ENCODE results near the gene SALL3. TPM values are rescaled to one million over a fixed set of nuclear protein-coding genes. Genes with fewer than 3 reads are reported as not detected.

Gene SALL3
- total and polyA plus RNA-seq, 2 donors: 0.60 to 2.2 TPM

DNA sequence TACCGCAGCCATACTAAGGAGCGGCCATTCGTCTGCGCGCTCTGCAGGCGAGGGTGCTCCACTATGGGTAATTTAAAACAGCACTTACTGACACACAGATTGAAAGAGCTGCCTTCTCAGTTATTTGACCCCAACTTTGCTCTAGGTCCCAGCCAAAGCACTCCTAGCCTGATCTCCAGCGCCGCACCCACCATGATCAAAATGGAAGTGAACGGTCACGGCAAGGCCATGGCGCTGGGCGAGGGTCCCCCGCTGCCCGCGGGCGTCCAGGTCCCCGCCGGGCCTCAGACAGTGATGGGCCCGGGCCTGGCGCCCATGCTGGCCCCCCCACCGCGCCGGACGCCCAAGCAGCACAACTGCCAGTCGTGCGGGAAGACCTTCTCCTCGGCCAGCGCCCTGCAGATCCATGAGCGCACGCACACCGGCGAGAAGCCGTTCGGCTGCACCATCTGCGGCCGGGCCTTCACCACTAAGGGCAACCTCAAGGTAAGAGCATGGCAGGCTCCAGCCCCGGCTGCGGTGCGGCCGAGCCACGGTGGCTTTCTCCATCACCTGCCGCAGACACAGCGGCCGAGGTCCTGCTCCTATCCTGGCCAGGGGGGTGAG, 15.5 kb downstream of the SALL3 start:
- WGBS: 98% methylated on average over 44 of the region's 44 CpGs

DNA sequence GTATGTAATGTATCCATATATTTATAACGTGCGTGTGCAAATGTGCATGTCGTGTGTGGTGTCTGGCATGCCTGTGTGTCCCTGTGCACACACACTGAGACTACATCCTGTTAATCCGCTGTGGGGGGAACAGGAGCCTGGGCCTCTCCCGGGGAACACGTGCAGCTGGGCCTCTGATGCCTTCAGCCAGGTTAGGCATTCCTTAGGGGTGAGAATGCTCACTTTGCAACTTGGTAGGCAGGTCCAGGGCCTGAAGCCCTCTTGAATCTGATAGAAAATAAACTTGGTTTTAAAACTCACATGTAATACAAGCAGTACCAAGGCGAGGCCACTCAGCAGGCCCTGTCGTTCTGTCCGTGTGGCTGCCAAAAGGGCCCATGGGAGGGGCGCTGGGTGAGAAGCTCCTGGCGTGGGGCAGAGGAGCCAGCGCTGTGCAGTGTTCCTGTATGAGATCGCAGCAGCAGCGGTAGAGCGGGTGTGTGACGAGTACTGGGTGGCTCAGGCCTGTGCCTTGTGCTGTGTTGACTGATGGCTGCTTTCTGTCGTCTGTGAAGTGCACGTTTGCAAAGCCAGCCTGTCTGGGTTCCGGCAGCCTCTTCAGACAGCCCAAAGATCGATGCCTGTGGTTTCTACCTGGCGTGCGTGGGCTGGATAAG, 16.2 kb downstream of the SALL3 start:
- DNase-seq (ENCODE audit: extremely low spot score): no peak
- 83% methylated on average over 22 of the region's 22 CpGs for WGBS
- H3K4me3 ChIP-seq (ENCODE audit: low read depth, low read length): no peak overlapping the region

More for the DNA sequence above, 15.5 kb downstream of the SALL3 start:
- DNase-seq (ENCODE audit: extremely low spot score): no peak
- no peak overlapping the region for H3K4me3 ChIP-seq (ENCODE audit: low read depth, low read length)
- H3K27ac ChIP-seq (ENCODE audit: low read depth): no peak overlapping the region
- no peaks in the 10 kb centered on the region for H3K36me3 ChIP-seq (ENCODE audit: insufficient read depth)
- no peaks in the 10 kb centered on the region for H3K4me1 ChIP-seq (ENCODE audit: insufficient read depth)

DNA sequence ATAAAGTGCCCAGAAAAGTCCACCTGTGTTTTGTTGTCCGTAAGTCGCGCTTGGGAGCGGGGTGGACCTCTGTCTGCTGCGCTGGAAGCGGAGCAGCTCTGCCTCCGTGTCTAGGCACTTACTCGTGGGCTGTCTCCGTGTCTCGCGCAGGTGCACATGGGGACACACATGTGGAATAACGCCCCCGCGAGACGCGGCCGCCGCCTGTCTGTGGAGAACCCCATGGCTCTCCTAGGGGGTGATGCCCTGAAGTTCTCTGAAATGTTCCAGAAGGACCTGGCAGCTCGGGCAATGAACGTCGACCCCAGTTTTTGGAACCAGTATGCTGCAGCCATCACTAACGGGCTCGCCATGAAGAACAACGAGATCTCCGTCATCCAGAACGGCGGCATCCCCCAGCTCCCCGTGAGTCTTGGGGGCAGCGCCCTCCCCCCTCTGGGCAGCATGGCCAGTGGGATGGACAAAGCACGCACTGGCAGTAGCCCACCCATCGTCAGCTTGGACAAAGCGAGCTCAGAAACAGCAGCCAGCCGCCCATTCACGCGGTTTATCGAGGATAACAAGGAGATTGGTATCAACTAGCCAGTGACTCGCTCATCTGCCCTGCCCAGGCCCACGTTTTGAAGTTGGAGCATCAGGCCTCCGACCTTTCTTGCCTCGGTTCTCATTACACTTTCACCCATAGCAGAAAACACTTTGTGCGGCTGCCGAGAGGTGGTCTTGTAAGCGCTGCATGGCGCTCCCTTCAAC, 17.3 kb downstream of the SALL3 start:
- H3K36me3 ChIP-seq (ENCODE audit: insufficient read depth): no peaks in the 10 kb centered on the region
- no peaks in the 10 kb centered on the region for H3K4me1 ChIP-seq (ENCODE audit: insufficient read depth)
- H3K27ac ChIP-seq (ENCODE audit: low read depth): no peak overlapping the region
- H3K4me3 ChIP-seq (ENCODE audit: low read depth, low read length): no peak overlapping the region
- WGBS: 93% methylated on average over 44 of the region's 44 CpGs
- DNase-seq (ENCODE audit: extremely low spot score): no peak

More for the DNA sequence above, 16.2 kb downstream of the SALL3 start:
- H3K4me1 ChIP-seq (ENCODE audit: insufficient read depth): no peaks in the 10 kb centered on the region
- no peak overlapping the region for H3K27ac ChIP-seq (ENCODE audit: low read depth)
- H3K36me3 ChIP-seq (ENCODE audit: insufficient read depth): no peaks in the 10 kb centered on the region

DNA sequence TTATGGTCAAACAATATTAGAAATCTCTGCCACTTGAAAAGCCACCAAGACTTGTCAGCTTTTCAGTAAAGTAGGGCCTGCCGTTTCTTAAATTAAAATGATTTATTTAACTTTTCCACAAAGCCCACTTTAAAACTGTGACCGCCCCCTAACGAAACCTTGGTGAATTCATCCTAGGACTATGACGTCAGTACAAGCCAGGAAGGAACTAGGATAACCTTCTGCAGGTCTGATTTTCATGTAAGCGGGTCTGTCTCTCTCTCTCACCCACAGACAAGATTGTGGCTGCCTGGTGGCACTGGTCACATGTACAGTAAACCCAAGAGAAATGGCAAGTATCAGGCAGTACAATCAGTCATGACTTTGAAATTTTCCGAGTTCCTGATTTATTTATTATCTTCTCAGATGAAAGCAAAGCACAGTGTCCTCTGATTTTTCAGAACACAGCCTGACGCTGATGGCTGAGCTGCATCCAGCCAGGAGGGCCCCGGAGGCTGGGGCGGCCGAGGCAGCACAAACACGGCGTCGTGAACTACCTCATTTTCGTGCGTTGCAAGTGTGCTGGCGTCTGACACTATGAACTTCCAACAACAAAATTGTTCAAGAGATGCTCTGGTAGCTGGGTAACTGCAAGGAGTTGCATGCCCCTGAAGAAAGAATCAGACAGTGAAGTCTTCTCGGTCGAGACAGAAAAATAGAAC, 18.9 kb downstream of the SALL3 start:
- Histone ChIP-seq H3K36me3 (ENCODE audit: insufficient read depth) (no peaks in the 10 kb centered on the region), H3K27ac (ENCODE audit: low read depth) (no peak overlapping the region), H3K4me3 (ENCODE audit: low read depth, low read length) (no peak overlapping the region), H3K4me1 (ENCODE audit: insufficient read depth) (no peaks in the 10 kb centered on the region)
- no peak for DNase-seq (ENCODE audit: extremely low spot score)
- WGBS: 82% methylated on average over 18 of the region's 18 CpGs

DNA sequence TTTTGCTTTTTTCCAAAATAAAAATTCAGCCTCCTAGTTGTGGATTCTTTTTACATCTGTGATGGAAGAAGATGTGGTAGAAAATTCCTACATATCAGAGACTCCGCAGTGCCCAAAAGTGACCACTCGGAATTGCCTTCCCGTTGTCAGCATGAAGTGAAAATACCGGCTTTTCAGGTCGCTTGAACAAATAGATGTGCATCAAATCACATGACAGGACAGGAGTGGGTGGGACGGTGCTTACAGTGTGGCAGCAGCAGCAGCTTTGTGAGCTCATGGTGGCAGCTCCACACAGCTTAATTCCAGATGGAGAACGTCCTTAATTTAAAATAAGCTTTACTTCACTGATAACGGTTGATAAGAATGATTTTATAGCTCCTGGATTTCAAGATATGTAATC, 20.3 kb downstream of the SALL3 start:
- Histone ChIP-seq H3K27ac (ENCODE audit: low read depth) (no peak overlapping the region), H3K36me3 (ENCODE audit: insufficient read depth) (no peaks in the 10 kb centered on the region), H3K4me3 (ENCODE audit: low read depth, low read length) (no peak overlapping the region), H3K4me1 (ENCODE audit: insufficient read depth) (no peaks in the 10 kb centered on the region)
- 48% methylated on average over 8 of the region's 8 CpGs for WGBS
- no peak for DNase-seq (ENCODE audit: extremely low spot score)

DNA sequence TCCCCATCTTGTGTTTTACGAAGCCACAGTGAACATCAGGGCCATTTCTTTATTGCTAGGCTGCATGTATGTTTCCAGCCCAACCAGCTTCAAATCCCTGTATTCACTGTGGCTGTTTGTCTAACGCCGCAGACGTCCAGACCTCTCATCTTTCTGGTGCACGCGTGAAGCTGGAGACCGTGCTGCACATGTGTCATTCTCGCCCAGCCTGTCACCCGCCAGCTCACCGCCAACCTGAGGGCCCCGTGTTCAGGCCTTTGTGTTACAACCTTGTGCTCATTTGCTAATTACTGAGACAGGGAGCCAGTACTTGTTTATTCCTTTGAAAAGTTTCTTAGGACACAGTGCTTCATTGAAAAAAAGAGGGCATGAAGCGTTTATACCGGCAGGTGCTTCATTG, 21.4 kb downstream of the SALL3 start:
- WGBS: 83% methylated on average over 13 of the region's 13 CpGs
- no peaks in the 10 kb centered on the region for H3K4me1 ChIP-seq (ENCODE audit: insufficient read depth)
- DNase-seq (ENCODE audit: extremely low spot score): no peak
- H3K27ac ChIP-seq (ENCODE audit: low read depth): no peak overlapping the region
- H3K36me3 ChIP-seq (ENCODE audit: insufficient read depth): no peaks in the 10 kb centered on the region
- no peak overlapping the region for H3K4me3 ChIP-seq (ENCODE audit: low read depth, low read length)

DNA sequence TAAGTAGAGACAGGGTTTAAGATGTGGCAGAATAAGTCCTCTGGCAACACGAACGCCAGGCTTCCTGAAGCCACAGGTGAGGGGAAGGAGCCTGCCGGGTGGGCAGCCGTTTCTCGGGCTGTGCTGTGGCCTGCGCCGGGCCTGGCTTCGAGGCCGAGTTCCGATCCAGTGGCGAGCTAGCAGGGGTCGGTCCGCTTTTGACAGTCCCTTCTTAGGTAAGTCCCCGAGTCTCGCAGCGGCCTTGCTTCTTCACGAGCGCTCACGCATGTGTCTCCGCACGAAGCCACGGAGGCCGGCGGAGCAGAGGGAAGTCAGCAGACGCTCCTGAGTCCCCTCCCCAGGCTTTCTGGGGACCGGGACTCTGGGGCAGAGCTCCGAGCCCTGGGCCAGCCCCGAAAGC, 26.0 kb downstream of the SALL3 start:
- no peak for DNase-seq (ENCODE audit: extremely low spot score)
- WGBS: 95% methylated on average over 28 of the region's 28 CpGs
- no peaks in the 10 kb centered on the region for H3K36me3 ChIP-seq (ENCODE audit: insufficient read depth)
- no peak overlapping the region for H3K4me3 ChIP-seq (ENCODE audit: low read depth, low read length)
- H3K4me1 ChIP-seq (ENCODE audit: insufficient read depth): no peaks in the 10 kb centered on the region
- H3K27ac ChIP-seq (ENCODE audit: low read depth): no peak overlapping the region

DNA sequence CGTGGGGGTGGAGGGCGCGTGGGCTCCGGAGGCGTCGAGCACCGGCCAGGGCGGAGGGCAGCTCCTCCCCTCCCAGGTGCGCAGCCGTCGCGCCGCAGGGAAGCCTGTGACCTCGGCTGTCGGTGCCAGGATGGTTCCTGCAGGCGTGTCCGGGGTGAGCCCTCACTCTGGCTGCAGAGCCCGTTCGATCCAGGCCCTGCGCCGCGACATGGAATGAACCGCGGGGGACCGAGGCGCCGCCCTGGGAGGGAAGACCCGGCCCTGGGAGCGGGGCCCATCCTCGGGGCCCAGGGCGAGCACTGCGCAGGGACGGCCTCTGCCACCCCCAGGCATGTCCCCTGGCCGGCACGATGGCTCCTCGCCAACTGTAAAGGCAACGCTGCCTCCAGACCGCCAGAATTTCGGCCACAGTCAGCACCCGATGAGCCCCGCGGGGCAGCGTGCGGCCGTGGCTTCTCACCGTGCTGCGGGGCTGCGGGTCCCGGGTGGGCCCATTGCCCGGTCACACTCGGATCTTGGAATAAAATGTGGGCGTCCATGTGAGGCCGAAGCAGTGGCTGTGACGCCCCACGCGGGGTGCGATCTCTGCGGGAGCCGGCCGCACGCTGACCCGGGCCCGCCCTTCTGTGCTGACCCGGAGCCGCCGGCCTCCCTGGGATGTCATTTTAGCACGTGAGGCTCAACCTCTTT, 26.6 kb downstream of the SALL3 start:
- no peak for DNase-seq (ENCODE audit: extremely low spot score)
- WGBS: 94% methylated on average over 67 of the region's 67 CpGs

DNA sequence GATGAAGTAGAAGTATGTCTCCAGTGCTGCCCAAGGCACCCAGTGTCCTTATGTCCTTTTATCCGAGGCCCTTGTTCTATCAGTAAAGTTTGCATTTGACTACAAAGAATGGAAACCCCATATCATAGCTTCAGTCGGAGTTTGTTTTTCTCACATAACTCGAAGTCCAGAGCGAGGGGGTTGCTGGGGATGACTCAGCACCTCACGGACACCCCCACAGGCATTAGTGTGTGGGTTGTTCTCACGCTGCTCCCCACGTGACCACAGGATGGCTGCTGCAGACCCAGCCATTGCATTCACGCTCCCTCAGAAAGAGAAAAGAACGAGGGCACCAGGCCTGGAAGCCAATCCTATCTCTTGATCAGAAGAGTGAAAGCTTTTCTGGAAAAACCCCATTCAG, 27.8 kb downstream of the SALL3 start:
- no peak for DNase-seq (ENCODE audit: extremely low spot score)
- H3K4me3 ChIP-seq (ENCODE audit: low read depth, low read length): no peak overlapping the region
- H3K27ac ChIP-seq (ENCODE audit: low read depth): no peak overlapping the region
- no peaks in the 10 kb centered on the region for H3K4me1 ChIP-seq (ENCODE audit: insufficient read depth)
- whole genome bisulfite sequencing: 92% methylated on average over 9 of the region's 9 CpGs
- no peaks in the 10 kb centered on the region for H3K36me3 ChIP-seq (ENCODE audit: insufficient read depth)

More for the DNA sequence above, 26.6 kb downstream of the SALL3 start:
- H3K27ac ChIP-seq (ENCODE audit: low read depth): no peak overlapping the region
- H3K4me1 ChIP-seq (ENCODE audit: insufficient read depth): no peaks in the 10 kb centered on the region
- H3K36me3 ChIP-seq (ENCODE audit: insufficient read depth): no peaks in the 10 kb centered on the region
- H3K4me3 ChIP-seq (ENCODE audit: low read depth, low read length): no peak overlapping the region

DNA sequence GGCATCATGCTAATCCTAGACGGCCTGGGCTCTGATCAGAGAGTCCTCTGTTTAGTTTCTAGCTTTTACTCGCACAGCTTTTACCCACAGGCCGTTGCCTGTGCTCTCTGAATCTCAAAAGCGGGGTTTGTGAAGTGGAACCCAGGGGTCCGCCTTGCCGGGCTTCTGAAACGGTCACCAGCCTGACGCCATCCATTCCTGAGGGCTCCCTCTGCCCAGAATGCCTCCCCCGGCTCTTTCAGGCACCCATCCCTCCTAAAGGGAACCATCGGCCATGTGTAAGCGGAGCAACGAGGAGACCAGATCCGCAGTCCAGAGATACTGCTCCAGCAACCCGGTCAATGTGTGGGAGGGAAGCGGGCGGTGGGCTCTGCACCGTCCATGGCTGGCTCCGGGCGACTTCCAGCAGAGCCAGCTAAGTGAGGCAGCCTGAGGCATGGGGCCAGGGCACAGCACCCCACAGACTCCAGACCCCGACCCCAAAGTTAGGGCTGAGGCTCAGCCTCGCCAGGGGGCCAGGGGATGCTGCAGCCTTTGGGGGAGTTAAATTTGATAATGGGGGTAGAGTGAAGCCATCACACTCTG, 28.8 kb downstream of the SALL3 start:
- Histone ChIP-seq H3K27ac (ENCODE audit: low read depth) (no peak overlapping the region), H3K4me1 (ENCODE audit: insufficient read depth) (no peaks in the 10 kb centered on the region), H3K4me3 (ENCODE audit: low read depth, low read length) (no peak overlapping the region), H3K36me3 (ENCODE audit: insufficient read depth) (no peaks in the 10 kb centered on the region)
- DNase-seq (ENCODE audit: extremely low spot score): no peak
- 92% methylated on average over 21 of the region's 21 CpGs for WGBS

DNA sequence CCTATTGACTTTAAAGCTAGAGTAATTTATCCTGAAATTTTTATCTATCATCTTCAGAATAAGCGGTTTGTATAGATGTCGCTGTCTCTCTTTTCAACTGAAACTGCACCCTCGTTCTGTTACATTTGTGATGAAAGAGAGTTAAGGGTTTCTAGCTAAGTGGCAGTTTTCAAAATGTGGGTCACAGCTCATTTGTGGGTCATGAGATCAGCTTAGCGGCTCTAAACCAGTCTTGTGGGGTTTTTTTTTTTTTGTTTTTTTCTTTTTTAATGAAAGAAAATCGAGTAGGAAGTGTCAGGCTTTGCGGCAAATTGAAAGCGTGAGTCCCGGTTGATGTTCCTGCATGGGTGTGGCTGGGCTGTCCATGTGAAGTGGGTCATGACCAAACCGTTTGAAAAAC, 31.2 kb downstream of the SALL3 start:
- Histone ChIP-seq H3K27ac (ENCODE audit: low read depth) (no peak overlapping the region), H3K4me1 (ENCODE audit: insufficient read depth) (no peaks in the 10 kb centered on the region), H3K36me3 (ENCODE audit: insufficient read depth) (no peaks in the 10 kb centered on the region), H3K4me3 (ENCODE audit: low read depth, low read length) (no peak overlapping the region)
- WGBS: 77% methylated on average over 9 of the region's 9 CpGs
- DNase-seq (ENCODE audit: extremely low spot score): no peak

DNA sequence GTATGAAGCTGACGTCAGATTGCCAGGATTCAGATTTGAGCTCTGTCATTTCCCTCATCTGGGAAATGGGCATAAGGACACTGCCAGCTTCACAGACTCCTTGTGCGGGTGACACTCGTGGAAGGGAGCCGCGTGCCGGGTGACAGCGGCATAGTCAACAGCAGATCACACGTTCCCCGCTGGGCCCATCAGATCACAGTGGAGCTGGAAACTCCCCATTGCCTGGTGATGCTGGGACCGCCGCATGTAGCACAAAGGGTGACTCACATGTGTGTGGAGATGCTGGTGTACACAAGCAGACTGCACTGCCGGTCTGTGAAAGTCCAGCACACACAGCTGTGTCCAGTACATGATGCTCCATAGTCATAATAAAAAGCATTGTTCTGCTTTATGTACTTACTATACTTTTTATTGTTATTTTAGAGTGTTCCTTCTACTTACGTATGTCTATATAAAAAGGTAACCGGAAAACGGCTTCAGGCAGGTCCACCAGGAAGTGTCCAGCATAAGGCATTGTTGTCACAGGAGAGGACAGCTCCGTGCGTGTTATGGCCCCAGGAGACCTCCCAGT, 31.8 kb downstream of the SALL3 start:
- H3K27ac ChIP-seq (ENCODE audit: low read depth): no peak overlapping the region
- no peaks in the 10 kb centered on the region for H3K4me1 ChIP-seq (ENCODE audit: insufficient read depth)
- H3K36me3 ChIP-seq (ENCODE audit: insufficient read depth): no peaks in the 10 kb centered on the region
- H3K4me3 ChIP-seq (ENCODE audit: low read depth, low read length): no peak overlapping the region
- WGBS: 81% methylated on average over 17 of the region's 17 CpGs
- no peak for DNase-seq (ENCODE audit: extremely low spot score)

DNA sequence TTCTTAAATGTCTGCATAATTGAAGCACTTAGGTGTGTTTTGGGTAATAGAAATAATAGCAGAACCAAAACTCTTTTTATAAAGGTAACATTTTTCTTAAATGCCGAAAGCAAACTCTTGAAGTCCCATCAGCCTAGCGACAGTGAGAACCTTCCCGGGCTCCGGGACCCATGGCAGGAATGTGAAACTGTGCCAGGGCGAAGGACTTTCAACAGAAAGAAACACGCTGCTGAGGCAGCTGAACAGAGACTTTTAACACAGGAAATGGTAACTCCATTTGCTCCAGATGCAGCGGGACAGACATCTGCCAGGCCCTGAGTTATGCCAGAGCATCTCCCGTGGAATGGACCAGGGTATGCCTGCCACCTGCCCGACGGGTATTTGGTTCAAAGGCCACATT, 34.3 kb downstream of the SALL3 start:
- WGBS: 49% methylated on average over 10 of the region's 10 CpGs
- Histone ChIP-seq H3K4me3 (ENCODE audit: low read depth, low read length) (no peak overlapping the region), H3K36me3 (ENCODE audit: insufficient read depth) (no peaks in the 10 kb centered on the region)

More for the DNA sequence above, 34.3 kb downstream of the SALL3 start:
- H3K27ac ChIP-seq (ENCODE audit: low read depth): no peak overlapping the region
- no peaks in the 10 kb centered on the region for H3K4me1 ChIP-seq (ENCODE audit: insufficient read depth)
- no peak for DNase-seq (ENCODE audit: extremely low spot score)

Data from urinary bladder (tissue), 4 donors.